Lower lobe of right lung (tissue), 2 donors: Measurements from ENCODE around the gene IVNS1ABP. TPM values are rescaled to one million over a fixed set of nuclear protein-coding genes. Genes with fewer than 3 reads are reported as not detected.
"Not testable (repeated sequence)": the region's sequence is repeated elsewhere in the genome, so short reads cannot be mapped to it uniquely, and the experiment has no call there.

Experiments used
- ATAC-seq, 2 donors: fragments of 200-7000 bp; cut with Tn5 transposase; one replicate each; pipeline ENCODE4 v1.9.1; 2020 to 2022; ENCODE audit warnings: mild to moderate bottlenecking in 2 of 2, moderate library complexity in 2 of 2
- DNase-seq: peaks from one replicate; pipeline ENCODE4 v3.0.0-alpha.2; 2020
- H3K27ac ChIP-seq: fragments of 200-600 bp; one replicate; pipeline ENCODE4 v1.8.0; 2022
- H3K27me3 ChIP-seq: fragments of 200-600 bp; one replicate; pipeline ENCODE4 v1.8.0; 2022; ENCODE audit warnings: low read depth
- H3K36me3 ChIP-seq: fragments of 200-600 bp; one replicate; pipeline ENCODE4 v1.8.0; 2022; ENCODE audit warnings: mild to moderate bottlenecking
- H3K4me1 ChIP-seq: fragments of 200-600 bp; one replicate; pipeline ENCODE4 v1.8.0; 2022
- H3K4me3 ChIP-seq: fragments of 200-600 bp; one replicate; pipeline ENCODE4 v1.8.0; 2022; ENCODE audit warnings: mild to moderate bottlenecking
- H3K9me3 ChIP-seq: fragments of 200-600 bp; one replicate; pipeline ENCODE4 v1.8.0; 2022
- CTCF ChIP-seq: fragments of 200-600 bp; IDR thresholded peaks from one replicate; pipeline ENCODE4 v1.8.0; 2022; ENCODE audit warnings: antibody characterized with exemption, mild to moderate bottlenecking
- intact Hi-C: fragments of 100-400 bp; cut with DNase I; formaldehyde crosslinking; loops from one replicate; pipeline ENCODE4 v1.11.0; 2022
- total RNA-seq: library from RNA; stranded (reverse); fragmentation: NEBNext Ultra II Directional; extraction: Animal tissue kit (Norgen Biotek cat#: 25700); gene quantifications from one replicate; pipeline ENCODE4 v1.2.1, GENCODE V29; 2021
- donor health status: DM: no; HTN: yes; CAD: no; lungs with severe emphysema.

IVNS1ABP gene
- total RNA-seq, 1 donor from 2014 or later, result 79.9 TPM

DNA sequence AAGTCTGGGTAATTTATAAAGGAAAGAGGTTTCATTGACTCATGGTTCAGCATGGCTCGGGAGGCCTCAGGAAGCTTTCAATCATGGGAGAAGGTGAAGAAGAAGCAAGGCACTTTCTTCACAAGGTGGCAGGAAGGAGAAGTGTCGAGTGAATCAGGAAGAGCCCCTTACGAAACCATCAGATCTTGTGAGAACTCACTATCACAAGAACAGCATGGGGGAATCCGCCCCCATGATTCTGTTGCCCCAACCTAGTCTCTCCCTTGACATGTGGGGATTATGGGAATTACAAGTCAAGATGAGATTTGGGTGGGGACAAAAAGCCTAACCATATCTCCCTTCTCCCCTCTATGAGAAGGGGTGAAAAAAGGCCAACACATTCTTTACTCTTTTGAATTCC, 11.2 kb upstream of the IVNS1ABP start:
- Histone ChIP-seq H3K36me3 (no peaks in the 10 kb centered on the region), H3K27me3 (no peaks in the 10 kb centered on the region), H3K9me3 (no peaks in the 10 kb centered on the region), H3K4me1 (no peaks in the 10 kb centered on the region), H3K27ac (no peak overlapping the region), H3K4me3 (no peak overlapping the region)
- ATAC-seq (no peak), DNase-seq (no peak)
- TF ChIP-seq CTCF, result no peak
- intact Hi-C loops, result no loop called here

DNA sequence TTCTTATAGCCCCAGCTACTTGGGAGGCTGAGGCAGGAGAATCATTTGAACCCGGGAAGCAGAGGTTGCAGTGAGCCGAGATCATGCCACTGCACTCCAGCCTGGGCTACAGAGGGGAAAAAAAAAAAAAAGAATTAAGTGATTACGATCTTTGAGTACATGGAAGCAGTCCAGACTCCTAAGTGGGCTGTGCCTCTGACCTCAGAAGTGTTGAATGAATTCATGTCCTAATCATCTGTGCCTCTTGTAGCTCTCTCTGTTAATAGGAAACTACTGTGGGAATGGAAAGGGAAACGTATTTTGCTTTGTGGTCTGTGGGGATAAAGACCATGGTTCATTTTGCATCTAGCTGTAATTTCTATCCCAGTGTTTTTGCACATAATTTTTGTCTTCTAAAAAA, 8.4 kb upstream of the IVNS1ABP start:
- Histone ChIP-seq H3K9me3 (no peaks in the 10 kb centered on the region), H3K36me3 (no peaks in the 10 kb centered on the region), H3K27me3 (no peaks in the 10 kb centered on the region), H3K4me3 (no peak overlapping the region), H3K27ac (no peak overlapping the region), H3K4me1 (no peaks in the 10 kb centered on the region)
- intact Hi-C loops, result no loop called here
- ATAC-seq (peak; percentile 74 to 90), DNase-seq (no peak)
- no peak for TF ChIP-seq CTCF

DNA sequence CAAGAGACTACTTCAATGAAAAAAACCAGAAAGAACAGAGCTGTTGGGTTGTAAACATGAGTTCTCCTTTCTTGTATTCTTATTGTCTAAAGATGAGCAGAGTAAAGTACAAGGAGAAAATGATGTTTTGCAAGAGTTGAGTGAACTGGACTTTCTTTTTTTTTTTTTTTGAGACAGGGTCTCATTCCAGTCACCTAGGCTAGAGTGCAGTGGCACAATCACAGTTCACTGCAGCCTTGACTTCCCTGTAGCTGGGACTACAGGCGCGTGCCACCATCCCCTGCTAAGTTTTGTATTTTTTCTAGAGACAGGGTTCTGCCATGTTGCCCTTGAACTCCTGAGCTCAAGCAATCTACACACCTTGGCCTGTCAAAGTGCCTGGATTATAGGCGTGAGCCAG, 7.1 kb upstream of the IVNS1ABP start:
- H3K27me3 ChIP-seq, result no peaks in the 10 kb centered on the region
- H3K9me3 ChIP-seq, result no peaks in the 10 kb centered on the region
- no peak overlapping the region for H3K4me3 ChIP-seq
- no peak overlapping the region for H3K27ac ChIP-seq
- TF ChIP-seq CTCF, result no peak
- no peaks in the 10 kb centered on the region for H3K36me3 ChIP-seq
- intact Hi-C loops, result no loop called here
- H3K4me1 ChIP-seq, result no peaks in the 10 kb centered on the region
- DNase-seq, result no peak
- no peak for ATAC-seq

- H3K4me1 ChIP-seq, result peaks cover 12% of the 10 kb centered on the region
- no peaks in the 10 kb centered on the region for H3K36me3 ChIP-seq
- intact Hi-C loops, result no loop called here
- no peaks in the 10 kb centered on the region for H3K27me3 ChIP-seq
- no peaks in the 10 kb centered on the region for H3K9me3 ChIP-seq
- ATAC-seq (no peak), DNase-seq (no peak)
- no peak for TF ChIP-seq CTCF
- H3K27ac ChIP-seq, result no peak overlapping the region
- H3K4me3 ChIP-seq, result no peak overlapping the region
Observed at GRCh38 chr1:185322636-185323035, 5.6 kb upstream of the IVNS1ABP start.

GRCh38 chr1:185321653-185322221, 4.7 kb upstream of the IVNS1ABP start:
- ATAC-seq, DNase-seq, H3K9me3 ChIP-seq, H3K36me3 ChIP-seq, intact Hi-C loops, H3K4me3 ChIP-seq, H3K27me3 ChIP-seq, H3K27ac ChIP-seq: not testable (repeated sequence)
- H3K4me1 ChIP-seq, result peaks cover 14% of the 10 kb centered on the region

DNA sequence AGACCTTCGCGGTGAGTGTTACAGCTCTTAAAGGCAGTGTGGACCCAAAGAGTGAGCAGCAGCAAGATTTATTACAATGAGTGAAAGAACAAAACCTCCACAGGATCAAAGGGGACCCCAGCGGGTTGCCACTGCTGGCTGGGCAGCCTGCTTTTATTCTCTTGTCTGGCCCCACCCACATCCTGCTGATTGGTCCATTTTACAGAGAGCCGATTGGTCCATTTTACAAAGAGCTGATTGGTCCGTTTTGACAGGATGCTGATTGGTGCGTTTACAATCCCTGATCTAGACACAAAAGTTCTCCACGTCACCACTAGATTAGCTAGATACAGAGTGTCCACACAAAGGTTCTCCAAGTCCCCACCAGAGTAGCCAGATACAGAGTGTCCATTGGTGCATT, 4.1 kb upstream of the IVNS1ABP start:
- H3K27me3 ChIP-seq, DNase-seq, H3K4me3 ChIP-seq, H3K27ac ChIP-seq, H3K9me3 ChIP-seq, intact Hi-C loops, H3K36me3 ChIP-seq, ATAC-seq: not testable (repeated sequence)
- peaks cover 14% of the 10 kb centered on the region for H3K4me1 ChIP-seq

DNA sequence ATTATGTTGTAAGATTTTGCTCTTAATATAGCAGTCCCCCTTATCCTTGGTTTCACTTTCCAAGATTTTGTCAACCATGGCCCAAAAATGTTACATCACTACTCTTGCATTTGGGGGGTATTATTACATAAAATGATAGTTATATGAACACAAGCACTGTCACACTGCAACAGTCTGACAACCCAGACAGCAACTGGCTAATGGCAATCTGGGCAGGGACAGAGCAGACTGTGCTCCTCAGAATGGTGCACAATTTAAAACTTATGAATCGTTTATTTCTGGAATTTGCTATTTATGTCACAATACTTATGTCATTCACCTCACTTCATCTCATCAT, 2.1 kb upstream of the IVNS1ABP start:
- intact Hi-C loops, result no loop called here
- H3K27me3 ChIP-seq, result no peaks in the 10 kb centered on the region
- ATAC-seq (no peak), DNase-seq (no peak)
- H3K9me3 ChIP-seq, result no peaks in the 10 kb centered on the region
- no peak overlapping the region for H3K4me3 ChIP-seq
- peaks cover 29% of the 10 kb centered on the region for H3K4me1 ChIP-seq
- no peak for TF ChIP-seq CTCF
- no peaks in the 10 kb centered on the region for H3K36me3 ChIP-seq
- H3K27ac ChIP-seq, result no peak overlapping the region
